GM12874 (cell line): ENCODE data around the gene IFNAR2.

Source experiments
- CTCF ChIP-seq: IDR thresholded peaks from 2 replicates; pipeline ENCODE4 v1.5.1; 2011; ENCODE audit warnings: low read depth, mild to moderate bottlenecking, control low read depth, low read length, moderate library complexity; ENCODE audit not compliant: insufficient read depth

The IFNAR2 gene

DNA sequence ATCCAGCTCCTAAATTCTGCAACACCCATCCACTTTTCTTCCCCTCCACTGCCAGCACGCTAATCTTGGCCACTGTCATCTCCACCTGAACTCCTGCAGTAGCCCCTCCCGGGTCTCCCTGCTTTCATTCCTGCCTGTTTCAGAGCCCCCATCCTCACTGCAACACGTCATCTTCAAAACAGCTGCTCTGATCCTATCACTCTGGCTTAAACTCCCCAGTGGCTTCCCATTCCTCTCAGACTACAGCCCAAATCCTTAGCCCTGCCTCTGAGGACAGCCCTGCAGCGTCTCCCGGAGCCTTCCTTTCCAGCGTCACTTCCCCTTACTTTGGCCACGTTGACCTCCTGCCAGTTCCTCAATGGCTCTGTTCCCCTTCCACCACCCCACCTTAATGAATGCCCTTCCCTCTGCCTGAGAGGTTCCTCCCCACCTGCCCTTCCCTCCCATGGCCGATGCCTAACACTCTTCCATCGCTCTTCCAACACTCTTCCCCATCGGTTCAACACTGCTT is 22.9 kb upstream of the IFNAR2 start:
- no peak for TF ChIP-seq CTCF

- no peak for TF ChIP-seq CTCF
Measured at GRCh38 chr21:33207449-33208149, 22.1 kb upstream of the IFNAR2 start.

GRCh38 chr21:33208534-33208933 is 21.2 kb upstream of the IFNAR2 start:
- no peak for TF ChIP-seq CTCF

DNA sequence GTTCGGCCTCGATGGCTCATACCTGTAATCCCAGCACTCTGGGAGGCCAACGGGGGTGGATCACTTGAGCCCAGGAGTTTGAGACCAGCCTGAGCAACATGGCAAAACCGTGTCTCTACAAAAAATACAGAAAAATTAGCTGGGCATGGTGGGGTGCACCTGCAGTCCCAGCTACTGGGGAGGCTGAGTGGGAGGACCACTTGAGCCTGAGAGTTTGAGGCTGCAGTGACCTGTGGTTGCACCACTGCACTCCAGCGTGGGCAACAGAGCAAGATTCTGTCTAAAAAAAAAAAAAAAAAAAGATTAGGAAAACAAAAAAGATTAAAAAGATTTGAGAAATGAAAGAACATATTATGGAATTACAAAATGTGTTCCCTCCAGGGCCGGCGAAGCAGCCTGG is 18.4 kb upstream of the IFNAR2 start:
- no peak for TF ChIP-seq CTCF

DNA sequence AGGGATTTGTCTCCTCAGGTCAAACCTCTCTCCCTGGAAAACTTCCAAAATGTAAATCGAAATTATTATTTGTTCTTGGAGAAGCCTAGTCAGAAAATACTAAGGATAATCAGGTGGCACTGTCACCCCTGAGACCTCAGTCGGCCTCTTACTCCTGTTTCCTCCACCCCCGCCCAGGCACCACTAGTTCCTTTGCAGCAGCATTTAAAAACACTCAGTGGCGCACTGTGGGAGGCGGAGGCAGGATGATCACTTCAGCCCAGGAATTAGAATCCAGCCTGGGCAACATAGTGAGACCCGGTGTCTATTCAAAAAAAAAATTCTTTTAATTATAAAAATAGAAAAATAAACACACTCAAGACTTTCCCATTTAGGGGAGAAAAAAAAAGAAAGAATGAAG is 18.0 kb upstream of the IFNAR2 start:
- no peak for TF ChIP-seq CTCF

- TF ChIP-seq CTCF: no peak
Measured at GRCh38 chr21:33212159-33212851, 17.4 kb upstream of the IFNAR2 start.

- no peak for TF ChIP-seq CTCF
Measured at GRCh38 chr21:33214056-33214455, 15.7 kb upstream of the IFNAR2 start.
